ENCODE results near the gene HMGCL. TPM values are rescaled to one million over a fixed set of nuclear protein-coding genes. Genes with fewer than 3 reads are reported as not detected.
"Not testable (repeated sequence)": the region's sequence is repeated elsewhere in the genome, so short reads cannot be mapped to it uniquely, and the experiment has no call there.

HMGCL gene
- total RNA-seq, 1 donor from 2014 or later = 30.3 TPM

DNA sequence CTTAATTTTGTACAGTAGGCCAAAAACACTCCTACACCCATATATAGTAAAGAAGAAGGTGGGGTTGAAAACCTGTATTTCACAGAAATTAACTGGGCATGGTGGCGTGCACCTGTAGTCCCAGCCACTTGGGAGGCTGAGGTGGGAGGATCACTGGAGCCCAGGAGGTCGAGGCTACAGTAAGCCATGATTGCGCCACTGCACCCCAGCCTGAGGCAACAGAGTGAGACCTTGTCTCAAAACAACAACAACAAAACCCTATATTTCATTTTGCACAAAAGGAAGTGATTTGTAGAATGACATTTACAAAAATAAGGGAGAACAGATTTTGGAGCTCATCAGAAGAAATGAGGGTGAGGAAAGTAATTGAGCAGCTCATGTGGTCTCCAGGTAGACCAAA, 36.5 kb downstream of the HMGCL start:
- TF ChIP-seq, protein P1, sequence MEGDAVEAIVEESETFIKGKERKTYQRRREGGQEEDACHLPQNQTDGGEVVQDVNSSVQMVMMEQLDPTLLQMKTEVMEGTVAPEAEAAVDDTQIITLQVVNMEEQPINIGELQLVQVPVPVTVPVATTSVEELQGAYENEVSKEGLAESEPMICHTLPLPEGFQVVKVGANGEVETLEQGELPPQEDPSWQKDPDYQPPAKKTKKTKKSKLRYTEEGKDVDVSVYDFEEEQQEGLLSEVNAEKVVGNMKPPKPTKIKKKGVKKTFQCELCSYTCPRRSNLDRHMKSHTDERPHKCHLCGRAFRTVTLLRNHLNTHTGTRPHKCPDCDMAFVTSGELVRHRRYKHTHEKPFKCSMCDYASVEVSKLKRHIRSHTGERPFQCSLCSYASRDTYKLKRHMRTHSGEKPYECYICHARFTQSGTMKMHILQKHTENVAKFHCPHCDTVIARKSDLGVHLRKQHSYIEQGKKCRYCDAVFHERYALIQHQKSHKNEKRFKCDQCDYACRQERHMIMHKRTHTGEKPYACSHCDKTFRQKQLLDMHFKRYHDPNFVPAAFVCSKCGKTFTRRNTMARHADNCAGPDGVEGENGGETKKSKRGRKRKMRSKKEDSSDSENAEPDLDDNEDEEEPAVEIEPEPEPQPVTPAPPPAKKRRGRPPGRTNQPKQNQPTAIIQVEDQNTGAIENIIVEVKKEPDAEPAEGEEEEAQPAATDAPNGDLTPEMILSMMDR (IDR thresholded peaks at IDR 0.05; ENCODE audit: unreplicated experiment) = no peak
- DNase-seq (ENCODE audit: low spot score, unreplicated experiment) = no peak
- peaks cover 25% of the 10 kb centered on the region for H3K36me3 Mint-ChIP-seq (ENCODE audit: insufficient read depth)

DNA sequence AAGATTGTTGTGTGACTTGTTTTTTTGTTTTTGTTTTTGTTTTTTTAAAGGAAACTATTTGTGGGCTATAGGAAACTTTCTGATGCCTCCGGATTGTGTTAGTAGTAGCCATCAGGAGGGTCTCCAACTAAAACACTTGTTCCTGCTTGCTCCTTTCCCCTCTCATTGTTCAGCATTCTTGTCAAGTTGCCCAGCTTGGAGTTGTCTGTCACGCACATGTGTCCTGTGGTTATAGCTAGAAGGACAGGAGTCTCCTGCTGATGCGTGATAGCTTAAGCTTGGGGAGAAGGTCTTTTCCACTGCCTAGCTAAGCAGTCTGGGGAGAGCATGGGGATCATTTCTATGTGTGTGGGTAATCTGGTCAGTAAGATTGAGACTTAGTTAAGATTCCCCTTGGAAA, 37.5 kb downstream of the HMGCL start:
- TF ChIP-seq, protein P1 (IDR thresholded peaks at IDR 0.05; ENCODE audit: unreplicated experiment) = no peak
- DNase-seq (ENCODE audit: low spot score, unreplicated experiment) = no peak
- Mint-ChIP-seq H3K36me3 (ENCODE audit: insufficient read depth) (peaks cover 25% of the 10 kb centered on the region), H3K27ac (no peak overlapping the region), H3K4me3 (ENCODE audit: low read depth) (no peak overlapping the region), H3K27me3 (no peaks in the 10 kb centered on the region), H3K9me3 (ENCODE audit: low read depth) (no peaks in the 10 kb centered on the region), H3K4me1 (ENCODE audit: low read depth) (peaks cover 11% of the 10 kb centered on the region)

More for the DNA sequence above, 36.5 kb downstream of the HMGCL start:
- Mint-ChIP-seq H3K4me3 (ENCODE audit: low read depth) (no peak overlapping the region), H3K27ac (no peak overlapping the region), H3K27me3 (no peaks in the 10 kb centered on the region), H3K9me3 (ENCODE audit: low read depth) (no peaks in the 10 kb centered on the region), H3K4me1 (ENCODE audit: low read depth) (peaks cover 11% of the 10 kb centered on the region)

DNA sequence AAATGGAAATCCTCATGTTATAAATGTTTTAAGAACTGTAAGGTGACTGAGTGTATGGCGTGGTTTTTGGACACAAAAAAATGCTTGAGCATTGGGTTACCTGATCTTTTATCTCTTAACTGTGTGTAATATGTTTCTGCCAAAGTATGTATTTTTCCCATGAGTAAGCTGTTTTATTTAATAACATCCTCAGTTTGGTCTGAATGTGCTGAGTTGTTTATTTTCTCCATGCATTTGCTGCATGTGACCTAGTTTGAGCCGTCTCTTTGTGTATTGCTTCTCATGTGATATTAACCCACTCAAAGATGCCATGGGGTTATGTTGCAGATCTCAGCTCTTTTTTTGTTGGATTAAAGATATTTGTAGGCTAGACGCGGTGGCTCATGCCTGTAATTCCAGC, 40.4 kb downstream of the HMGCL start:
- H3K9me3 Mint-ChIP-seq (ENCODE audit: low read depth) = no peaks in the 10 kb centered on the region
- H3K4me1 Mint-ChIP-seq (ENCODE audit: low read depth) = peaks cover 4% of the 10 kb centered on the region
- no peak for DNase-seq (ENCODE audit: low spot score, unreplicated experiment)
- TF ChIP-seq, protein P1 (IDR thresholded peaks at IDR 0.05; ENCODE audit: unreplicated experiment) = no peak
- H3K4me3 Mint-ChIP-seq (ENCODE audit: low read depth) = no peak overlapping the region
- no peak overlapping the region for H3K27ac Mint-ChIP-seq
- H3K36me3 Mint-ChIP-seq (ENCODE audit: insufficient read depth) = peaks cover 30% of the 10 kb centered on the region
- H3K27me3 Mint-ChIP-seq = no peaks in the 10 kb centered on the region

DNA sequence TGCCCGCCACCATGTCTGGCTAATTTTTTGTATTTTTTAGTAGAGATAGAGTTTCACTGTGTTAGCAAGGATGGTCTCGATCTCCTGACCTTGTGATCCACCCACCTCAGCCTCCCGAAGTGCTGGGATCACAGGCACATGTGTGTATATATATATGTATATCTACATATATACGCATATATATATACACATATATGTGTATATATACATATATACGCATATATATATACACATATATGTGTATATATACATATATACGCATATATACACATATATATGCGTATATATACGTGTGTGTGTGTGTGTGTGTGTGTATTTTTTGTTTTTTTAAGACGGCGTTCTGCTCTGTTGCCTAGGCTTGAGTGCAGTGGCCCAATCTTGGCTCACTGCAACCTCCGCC, 42.1 kb downstream of the HMGCL start:
- H3K9me3 Mint-ChIP-seq (ENCODE audit: low read depth); H3K27ac Mint-ChIP-seq; H3K4me3 Mint-ChIP-seq (ENCODE audit: low read depth); DNase-seq (ENCODE audit: low spot score, unreplicated experiment); H3K27me3 Mint-ChIP-seq: not testable (repeated sequence)
- H3K36me3 Mint-ChIP-seq (ENCODE audit: insufficient read depth) = peaks cover 29% of the 10 kb centered on the region
- peaks cover 11% of the 10 kb centered on the region for H3K4me1 Mint-ChIP-seq (ENCODE audit: low read depth)

DNA sequence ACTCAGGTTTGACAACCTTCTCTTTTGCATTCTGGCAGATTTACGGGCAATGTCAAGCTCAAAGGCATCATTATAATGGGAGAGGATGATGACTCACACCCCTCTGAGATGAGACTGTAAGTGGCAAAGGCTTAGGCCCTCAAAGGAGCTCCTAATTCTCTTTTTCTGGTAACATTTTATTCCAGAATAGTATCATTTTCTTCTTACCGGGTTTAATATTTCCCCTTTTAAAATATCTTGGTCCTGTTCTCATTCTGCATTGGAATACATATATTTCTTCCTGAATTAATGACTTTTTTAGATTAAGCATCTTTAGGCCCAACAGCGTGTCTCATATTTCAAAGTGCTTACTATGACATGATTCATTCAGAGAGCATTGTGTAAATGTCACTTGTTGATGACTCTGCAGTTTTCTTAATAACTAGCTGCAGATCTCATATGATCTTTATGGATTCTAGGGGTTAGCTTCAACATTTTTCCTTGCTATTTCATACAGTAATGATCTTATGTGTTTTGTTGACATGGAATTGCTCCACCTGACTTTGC, 45.3 kb downstream of the HMGCL start:
- no peak for DNase-seq (ENCODE audit: low spot score, unreplicated experiment)
- TF ChIP-seq, protein P1 (IDR thresholded peaks at IDR 0.05; ENCODE audit: unreplicated experiment) = no peak
- peaks cover 18% of the 10 kb centered on the region for H3K4me1 Mint-ChIP-seq (ENCODE audit: low read depth)
- peak overlapping the region; percentile 91 for H3K4me3 Mint-ChIP-seq (ENCODE audit: low read depth)
- H3K36me3 Mint-ChIP-seq (ENCODE audit: insufficient read depth) = peaks cover 7% of the 10 kb centered on the region
- H3K9me3 Mint-ChIP-seq (ENCODE audit: low read depth) = no peaks in the 10 kb centered on the region
- peak overlapping the region; percentile 42 for H3K27ac Mint-ChIP-seq
- H3K27me3 Mint-ChIP-seq = no peaks in the 10 kb centered on the region
